Fibroblast of lung (primary cell): ENCODE results near the gene GPC3. TPM values are rescaled to one million over a fixed set of nuclear protein-coding genes. Genes with fewer than 3 reads are reported as not detected.

Experiments
- DNase-seq, 2 donors: peaks; one replicate each; pipeline versions ENCODE4 v3.0.0 to v3.0.0-alpha.2; 2010; ENCODE audit warnings: low read depth in 2 of 2
- H2AFZ ChIP-seq: 2 replicates; pipeline ENCODE4 v1.5.1; 2012; ENCODE audit warnings: low read length, control low read depth, inconsistent platforms
- H3K27ac ChIP-seq: 2 replicates; pipeline ENCODE4 v1.5.1; 2011; ENCODE audit warnings: low read length, control low read depth; ENCODE audit not compliant: insufficient read depth
- H3K27me3 ChIP-seq: 2 replicates; pipeline ENCODE4 v1.5.1; 2011; ENCODE audit warnings: mild to moderate bottlenecking, low read length; ENCODE audit not compliant: control insufficient read depth, insufficient read depth
- H3K36me3 ChIP-seq: 2 replicates; pipeline ENCODE4 v1.5.1; 2011; ENCODE audit warnings: low read length; ENCODE audit not compliant: control insufficient read depth, insufficient read depth
- H3K4me1 ChIP-seq: 2 replicates; pipeline ENCODE4 v1.5.1; 2011; ENCODE audit warnings: low read length; ENCODE audit not compliant: control insufficient read depth, insufficient read depth; ENCODE audit errors: extremely low read depth
- H3K4me2 ChIP-seq: 2 replicates; pipeline ENCODE4 v1.5.1; 2011; ENCODE audit warnings: low read length, control low read depth; ENCODE audit not compliant: insufficient read depth; ENCODE audit errors: extremely low read depth
- H3K4me3 ChIP-seq, 4 experiments: fragments of 200-600 bp in 1 of 4; sonication (generic) in 1 of 4; replicated peaks in 1 of 4; 2 replicates each; pipeline ENCODE4 v1.5.1; 2011 to 2016; ENCODE audit warnings: low read length in 4 of 4, low read depth in 3 of 4, mild to moderate bottlenecking in 3 of 4, control low read depth in 2 of 4, inconsistent platforms in 1 of 4, mixed read lengths in 1 of 4; ENCODE audit not compliant: insufficient read depth in 1 of 4; ENCODE audit errors: control extremely low read depth in 1 of 4
- H3K79me2 ChIP-seq: 2 replicates; pipeline ENCODE4 v1.5.1; 2012; ENCODE audit warnings: mild to moderate bottlenecking, low read length, inconsistent platforms; ENCODE audit not compliant: control insufficient read depth, insufficient read depth
- H3K9ac ChIP-seq: 2 replicates; pipeline ENCODE4 v1.5.1; 2011; ENCODE audit warnings: mild to moderate bottlenecking, low read length, control low read depth; ENCODE audit not compliant: insufficient read depth
- H3K9me3 ChIP-seq: 2 replicates; pipeline ENCODE4 v1.5.1; 2012; ENCODE audit warnings: low read depth, low read length; ENCODE audit not compliant: control insufficient read depth, insufficient read depth
- H4K20me1 ChIP-seq: 2 replicates; pipeline ENCODE4 v1.5.1; 2011; ENCODE audit warnings: low read length; ENCODE audit not compliant: control insufficient read depth, insufficient read depth; ENCODE audit errors: extremely low read depth
- CTCF ChIP-seq, 2 donors: IDR thresholded peaks in 1 of 2; conservative IDR thresholded peaks in 1 of 2; 1 replicate in 1 of 2; 2 replicates in 1 of 2; pipeline ENCODE4 v1.5.1; 2011 to 2012; ENCODE audit warnings: low read length in 2 of 2, control low read depth in 1 of 2, inconsistent platforms in 1 of 2, low read depth in 1 of 2, mild to moderate bottlenecking in 1 of 2
- EZH2 ChIP-seq: IDR thresholded peaks from 2 replicates; pipeline ENCODE4 v1.5.1; 2012; ENCODE audit warnings: low read length, control low read depth, mild to moderate bottlenecking; ENCODE audit errors: missing control alignments
- polyA plus RNA-seq, 2 donors: library from polyadenylated mRNA; depleted of rRNA in 1 of 2; stranded (reverse) in 1 of 2; unstranded in 1 of 2; fragments of >200 nt; gene quantifications; 2 replicates each; pipeline ENCODE4 v1.2.1, GENCODE V29; 2011 to 2012; ENCODE audit warnings: missing spikeins in 1 of 2
- total RNA-seq: library from RNA; depleted of rRNA; stranded (reverse); fragments of >200 nt; gene quantifications from 2 replicates; pipeline ENCODE4 v1.2.1, GENCODE V29; 2014

Gene GPC3
- total and polyA plus RNA-seq, 2 donors (not counting 1 experiment from before 2014, with no cell fraction given): 6.4 to 7.1 TPM

GRCh38 chrX:133523081-133523487 lies 462.3 kb downstream of the GPC3 start:
- no peaks in the 10 kb centered on the region for H3K9me3 ChIP-seq
- H3K4me2 ChIP-seq: no peak overlapping the region
- H3K27ac ChIP-seq: no peak overlapping the region
- TF ChIP-seq CTCF (conservative IDR thresholded peaks at IDR 0.05 in 1 of 2, IDR thresholded peaks at IDR 0.05 in 1 of 2; ENCODE audit: low read depth in 1 of 2, low read length in 2 of 2): no peak
- TF ChIP-seq EZH2: no peak
- H3K4me1 ChIP-seq: no peaks in the 10 kb centered on the region
- no peaks in the 10 kb centered on the region for H4K20me1 ChIP-seq
- H3K79me2 ChIP-seq: no peaks in the 10 kb centered on the region
- H3K9ac ChIP-seq: no peak overlapping the region
- H3K4me3 ChIP-seq: no peak overlapping the region
- DNase-seq: peak in 1 of 2 donors; percentile 48
- H3K36me3 ChIP-seq: no peaks in the 10 kb centered on the region
- no peak overlapping the region for H2AFZ ChIP-seq
- no peaks in the 10 kb centered on the region for H3K27me3 ChIP-seq

DNA sequence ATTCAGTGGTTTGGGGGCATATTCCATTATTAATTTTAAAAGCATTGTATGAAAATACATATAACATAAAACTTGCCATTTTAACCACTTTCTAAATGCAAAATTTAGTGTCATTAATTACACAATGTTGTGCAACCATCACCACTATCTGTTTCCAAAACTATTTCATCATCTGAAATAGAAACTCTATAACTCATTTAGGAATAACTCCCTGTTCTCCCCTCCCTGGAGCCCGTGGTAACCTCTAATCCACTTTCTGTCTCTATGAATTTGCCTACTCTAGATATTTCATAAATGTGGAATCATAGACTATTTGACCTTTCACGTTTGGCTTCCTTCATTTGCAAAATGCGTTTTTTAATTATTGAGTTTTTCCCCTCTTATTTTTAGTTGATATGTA lies 468.7 kb downstream of the GPC3 start:
- no peak for TF ChIP-seq EZH2
- TF ChIP-seq CTCF (conservative IDR thresholded peaks at IDR 0.05 in 1 of 2, IDR thresholded peaks at IDR 0.05 in 1 of 2; ENCODE audit: low read depth in 1 of 2, low read length in 2 of 2): no peak

GRCh38 chrX:133514486-133514885 lies 470.9 kb downstream of the GPC3 start:
- H3K79me2 ChIP-seq: no peaks in the 10 kb centered on the region
- TF ChIP-seq EZH2 (no peak), CTCF (conservative IDR thresholded peaks at IDR 0.05 in 1 of 2, IDR thresholded peaks at IDR 0.05 in 1 of 2; ENCODE audit: low read depth in 1 of 2, low read length in 2 of 2) (no peak)
- H3K9me3 ChIP-seq: no peaks in the 10 kb centered on the region
- no peaks in the 10 kb centered on the region for H3K36me3 ChIP-seq
- no peaks in the 10 kb centered on the region for H3K27me3 ChIP-seq
- DNase-seq: no peak
- no peak overlapping the region for H2AFZ ChIP-seq
- no peak overlapping the region for H3K27ac ChIP-seq
- no peaks in the 10 kb centered on the region for H4K20me1 ChIP-seq
- no peak overlapping the region for H3K4me2 ChIP-seq
- H3K4me3 ChIP-seq: no peak overlapping the region
- no peak overlapping the region for H3K9ac ChIP-seq
- no peaks in the 10 kb centered on the region for H3K4me1 ChIP-seq

More for the DNA sequence above, 468.7 kb downstream of the GPC3 start:
- Histone ChIP-seq H3K79me2 (no peaks in the 10 kb centered on the region), H3K9ac (no peak overlapping the region), H3K4me2 (no peak overlapping the region), H3K36me3 (no peaks in the 10 kb centered on the region), H3K4me1 (no peaks in the 10 kb centered on the region), H3K4me3 (no peak overlapping the region), H3K27ac (no peak overlapping the region), H4K20me1 (no peaks in the 10 kb centered on the region), H3K27me3 (no peaks in the 10 kb centered on the region), H3K9me3 (no peaks in the 10 kb centered on the region), H2AFZ (no peak overlapping the region)
- DNase-seq: peak in 1 of 2 donors; percentile 44
